H1 (cell line): ENCODE results near the gene NEK3. TPM values are rescaled to one million over a fixed set of nuclear protein-coding genes. Genes with fewer than 3 reads are reported as not detected.
"Not testable (repeated sequence)": the region's sequence is repeated elsewhere in the genome, so short reads cannot be mapped to it uniquely, and the experiment has no call there.

Experiments
- CTCF ChIA-PET: fragments of 300-600 bp; sonication (Branson Sonifier 250); formaldehyde crosslinking; loops from one replicate; lab custom pipeline; 2021; ENCODE audit not compliant: partially characterized antibody; lab: Charles Lee
- POLR2A ChIA-PET: fragments of 300-600 bp; sonication (Branson Sonifier 250); formaldehyde crosslinking; loops from one replicate; lab custom pipeline; 2021; ENCODE audit warnings: inconsistent platforms; ENCODE audit not compliant: partially characterized antibody; lab: Charles Lee
- DNase-seq, 2 experiments: peaks; one replicate each; pipeline versions ENCODE4 v3.0.0 to v3.0.0-alpha.2; 2010 to 2022; ENCODE audit warnings: low spot score in 2 of 2, low read depth in 1 of 2, mixed read lengths in 1 of 2
- FAIRE-seq: peaks from 2 replicates; lab custom pipeline; 2011; peaks lifted over from hg19 to GRCh38; lab: Jason Lieb, UNC
- H2AFZ ChIP-seq: 2 replicates; pipeline ENCODE4 v1.8.1; 2012; ENCODE audit warnings: low read length, inconsistent platforms
- H2AK5ac ChIP-seq: 2 replicates; pipeline ENCODE4 v1.6.1; 2013; ENCODE audit warnings: low read depth, low read length
- H2BK120ac ChIP-seq: replicated peaks from 2 replicates; pipeline ENCODE3; 2013; ENCODE audit warnings: low read depth, low read length, inconsistent platforms
- H2BK12ac ChIP-seq: 2 replicates; pipeline ENCODE4 v1.6.1; 2013; ENCODE audit warnings: low read depth, low read length
- H2BK15ac ChIP-seq: 2 replicates; pipeline ENCODE4 v1.6.1; 2013; ENCODE audit warnings: low read length
- H2BK20ac ChIP-seq: 2 replicates; pipeline ENCODE4 v1.6.1; 2013; ENCODE audit warnings: low read length
- H2BK5ac ChIP-seq: 2 replicates; pipeline ENCODE4 v1.6.1; 2013; ENCODE audit warnings: low read depth, low read length
- H3K14ac ChIP-seq: 2 replicates; pipeline ENCODE4 v1.6.1; 2013; ENCODE audit warnings: inconsistent platforms; ENCODE audit not compliant: insufficient read length
- H3K18ac ChIP-seq: 2 replicates; pipeline ENCODE4 v1.6.1; 2013; ENCODE audit warnings: low read length; ENCODE audit errors: extremely low read depth
- H3K23ac ChIP-seq: 2 replicates; pipeline ENCODE4 v1.6.1; 2013; ENCODE audit warnings: inconsistent platforms; ENCODE audit not compliant: insufficient read length
- H3K23me2 ChIP-seq: 2 replicates; pipeline ENCODE4 v1.6.1; 2013; ENCODE audit warnings: low read depth, low read length
- H3K27ac ChIP-seq: 2 replicates; pipeline ENCODE4 v1.6.1; 2011; ENCODE audit warnings: low read depth, low read length, inconsistent platforms
- H3K27me3 ChIP-seq, 4 experiments: replicated peaks in 1 of 4; 1 replicate in 1 of 4; 2 replicates in 3 of 4; pipeline versions ENCODE4 v1.6.1 to v1.8.1; 2011 to 2013; ENCODE audit warnings: low read length in 3 of 4, mild to moderate bottlenecking in 3 of 4, inconsistent platforms in 2 of 4, mixed read lengths in 2 of 4, moderate library complexity in 1 of 4; ENCODE audit not compliant: control insufficient read depth in 3 of 4, insufficient read depth in 3 of 4; ENCODE audit errors: extremely low read depth in 1 of 4
- H3K36me3 ChIP-seq, 4 experiments: 2 replicates each; pipeline versions ENCODE4 v1.6.1 to v1.8.1; 2011 to 2013; ENCODE audit warnings: mild to moderate bottlenecking in 4 of 4, low read length in 3 of 4, moderate library complexity in 2 of 4, control low read depth in 1 of 4, inconsistent platforms in 1 of 4; ENCODE audit not compliant: insufficient read depth in 4 of 4, control insufficient read depth in 2 of 4
- H3K4ac ChIP-seq: replicated peaks from 2 replicates; pipeline ENCODE3; 2013; ENCODE audit warnings: low read length, low read depth, mixed read lengths, inconsistent platforms; ENCODE audit not compliant: insufficient read length
- H3K4me1 ChIP-seq, 4 experiments: replicated peaks in 1 of 4; 1 replicate in 1 of 4; 2 replicates in 3 of 4; pipeline versions ENCODE4 v1.6.1 to v1.8.1; 2011 to 2013; ENCODE audit warnings: low read length in 3 of 4, inconsistent platforms in 2 of 4, mixed read lengths in 1 of 4; ENCODE audit not compliant: insufficient read depth in 4 of 4, control insufficient read depth in 3 of 4
- H3K4me2 ChIP-seq, 2 experiments: 2 replicates each; pipeline versions ENCODE4 v1.6.1 to v1.8.1; 2011 to 2013; ENCODE audit warnings: low read depth in 2 of 2, low read length in 2 of 2, control low read depth in 1 of 2, inconsistent platforms in 1 of 2, mild to moderate bottlenecking in 1 of 2; ENCODE audit not compliant: insufficient read depth in 1 of 2
- H3K4me3 ChIP-seq, 4 experiments: fragments of 200-600, 300-600 bp in 1 of 4; sonication (generic), shearing (Covaris generic), sonication (Bioruptor Twin) in 1 of 4; 2 replicates each; pipeline versions ENCODE4 v1.5.1 to v1.8.1; 2011 to 2016; ENCODE audit warnings: low read length in 4 of 4, low read depth in 3 of 4, control low read depth in 2 of 4, inconsistent platforms in 2 of 4, mild to moderate bottlenecking in 2 of 4, mixed read lengths in 1 of 4, moderate library complexity in 1 of 4; ENCODE audit not compliant: insufficient read depth in 2 of 4; ENCODE audit errors: extremely low read depth in 1 of 4
- H3K56ac ChIP-seq: replicated peaks from 2 replicates; pipeline ENCODE3; 2013; ENCODE audit warnings: low read depth, mild to moderate bottlenecking, mixed read lengths, low read length, inconsistent platforms; ENCODE audit not compliant: insufficient read length
- H3K79me1 ChIP-seq: 2 replicates; pipeline ENCODE4 v1.6.1; 2013; ENCODE audit warnings: low read depth, low read length, control low read depth
- H3K79me2 ChIP-seq, 2 experiments: 2 replicates each; pipeline versions ENCODE4 v1.6.1 to v1.8.1; 2012 to 2013; ENCODE audit warnings: low read length in 2 of 2, mild to moderate bottlenecking in 2 of 2, inconsistent platforms in 1 of 2; ENCODE audit not compliant: insufficient read depth in 2 of 2, control insufficient read depth in 1 of 2
- H3K9ac ChIP-seq, 4 experiments: replicated peaks in 1 of 4; 1 replicate in 1 of 4; 2 replicates in 3 of 4; pipeline versions ENCODE4 v1.6.1 to v1.8.1; 2011 to 2013; ENCODE audit warnings: low read depth in 3 of 4, low read length in 3 of 4, control low read depth in 2 of 4, mild to moderate bottlenecking in 2 of 4, moderate library complexity in 2 of 4, inconsistent platforms in 1 of 4; ENCODE audit errors: extremely low read depth in 1 of 4
- H3K9me3 ChIP-seq, 2 experiments: 2 replicates each; pipeline versions ENCODE4 v1.6.1 to v1.8.1; 2012 to 2013; ENCODE audit warnings: mild to moderate bottlenecking in 2 of 2, moderate library complexity in 2 of 2, control low read depth in 1 of 2, inconsistent platforms in 1 of 2, low read depth in 1 of 2, low read length in 1 of 2, mixed read lengths in 1 of 2; ENCODE audit not compliant: insufficient read depth in 2 of 2
- H4K20me1 ChIP-seq, 2 experiments: replicated peaks in 1 of 2; 2 replicates each; pipeline versions ENCODE3 to v1.8.1; 2011 to 2013; ENCODE audit warnings: inconsistent platforms in 2 of 2, low read length in 2 of 2, mild to moderate bottlenecking in 1 of 2; ENCODE audit not compliant: insufficient read depth in 2 of 2, control insufficient read depth in 1 of 2
- H4K5ac ChIP-seq: 2 replicates; pipeline ENCODE4 v1.6.1; 2013; ENCODE audit warnings: low read length, low read depth, mixed read lengths, inconsistent platforms; ENCODE audit not compliant: insufficient read length
- H4K8ac ChIP-seq: 2 replicates; pipeline ENCODE4 v1.8.0; 2013; ENCODE audit warnings: mild to moderate bottlenecking, moderate library complexity, low read length, inconsistent platforms; ENCODE audit not compliant: insufficient read depth; ENCODE audit errors: extremely low read depth
- H4K91ac ChIP-seq: replicated peaks from 2 replicates; pipeline ENCODE3; 2013; ENCODE audit warnings: low read length, mixed read lengths, inconsistent platforms; ENCODE audit not compliant: insufficient read length
- WGBS, 2 experiments: shearing (Covaris generic) in 1 of 2; methylation state at CpG; one replicate each; pipeline versions ENCODE4 v1.1.6 to v1.1.7; 2013 to 2015; ENCODE audit warnings: low lambda C conversion rate in 2 of 2, mixed read lengths in 2 of 2, inconsistent platforms in 1 of 2, low coverage in 1 of 2, missing lambda C conversion rate in 1 of 2; ENCODE audit not compliant: insufficient replicate concordance in 2 of 2, insufficient coverage in 1 of 2, insufficient read length in 1 of 2; ENCODE audit errors: extremely low coverage in 1 of 2, missing lambda C conversion rate in 1 of 2; 5-methylcytosine and 5-hydroxymethylcytosine counted together
- polyA plus RNA-seq, 7 experiments: library from polyadenylated mRNA; depleted of rRNA in 3 of 7; stranded (reverse) in 5 of 7; unstranded in 2 of 7; fragments of >200 nt in 5 of 7; fragments of 200-250 nt in 2 of 7; gene quantifications; 1 replicate in 5 of 7; 2 replicates in 1 of 7; 4 replicates in 1 of 7; pipeline versions ENCODE4 v1.2.1 to v1.2.3, GENCODE V29; 2011 to 2013; ENCODE audit warnings: missing spikeins in 2 of 7, mixed read lengths in 2 of 7
- total RNA-seq: library from RNA; stranded (reverse); fragmentation: NEBNext Ultra II Directional; extraction: Animal tissue kit (Norgen Biotek cat#: 25700); gene quantifications from 2 replicates; pipeline ENCODE4 v1.2.1, GENCODE V29; 2021

Gene NEK3
- total and polyA plus RNA-seq, 2 of the 8 experiments (the other 6 are each of a cell fraction or from before 2014, with no cell fraction given) = 11.4 to 26.0 TPM

DNA sequence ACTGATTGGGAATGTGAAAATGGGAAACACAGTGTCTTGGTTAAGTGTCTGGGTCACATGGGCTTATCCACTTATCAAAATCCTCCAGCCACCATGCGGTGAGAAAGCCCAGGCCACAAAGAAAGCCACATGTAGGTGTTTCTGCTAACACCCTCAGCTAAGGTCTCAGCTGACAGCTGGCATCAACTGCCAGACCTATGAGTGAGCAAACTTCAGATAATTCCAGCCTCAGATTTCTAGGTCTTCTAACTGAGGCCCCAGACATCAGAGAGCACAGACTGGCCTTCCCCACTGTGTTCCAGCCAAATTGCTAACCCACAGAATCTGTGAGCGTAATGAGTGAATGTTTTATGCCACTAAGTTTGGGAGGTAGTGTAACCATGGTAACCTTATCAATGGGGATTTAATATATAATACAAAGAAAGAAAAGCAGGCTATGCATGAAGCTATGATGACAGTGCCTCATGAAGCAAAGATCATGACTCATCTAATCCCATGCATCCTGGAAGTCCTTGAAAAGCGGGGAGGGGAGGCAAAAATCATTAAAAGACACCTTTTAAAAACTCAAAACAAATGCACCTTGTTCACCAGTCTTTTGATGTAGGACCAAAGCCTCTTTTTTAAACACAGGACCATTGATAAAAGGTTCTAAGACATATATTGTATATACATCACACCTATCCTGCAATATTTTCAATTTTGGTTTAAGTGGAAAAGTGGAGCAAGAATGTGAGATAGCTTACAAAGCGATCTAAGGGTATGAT, 28.2 kb upstream of the NEK3 start:
- H2BK15ac ChIP-seq, H3K23ac ChIP-seq, H3K79me1 ChIP-seq, H3K9ac ChIP-seq, H4K20me1 ChIP-seq, H4K5ac ChIP-seq, H2AK5ac ChIP-seq, H3K18ac ChIP-seq, H2BK5ac ChIP-seq, H3K4me2 ChIP-seq, H4K91ac ChIP-seq, H3K4me1 ChIP-seq, H3K27me3 ChIP-seq, H3K56ac ChIP-seq, H3K14ac ChIP-seq, H3K4ac ChIP-seq, H3K4me3 ChIP-seq, H2AFZ ChIP-seq, H4K8ac ChIP-seq, H2BK20ac ChIP-seq, H3K23me2 ChIP-seq, H3K9me3 ChIP-seq, H2BK120ac ChIP-seq, H2BK12ac ChIP-seq, H3K27ac ChIP-seq, DNase-seq, POLR2A ChIA-PET, FAIRE-seq: not testable (repeated sequence)
- Histone ChIP-seq H3K36me3 (peaks cover 2 to 16% (median 9%) of the 10 kb centered on the region in 4 experiments; a peak in 6 of 8 replicates), H3K79me2 (peaks cover 0 to 18% of the 10 kb centered on the region in 2 experiments; a peak in 3 of 4 replicates)
- CTCF ChIA-PET = interaction anchor here (0.9 to 1.4 kb wide), 2 partner anchors 14 to 263 kb away, joined by 3 read pairs; partner anchors contain the start of gene VPS36
- WGBS, 2 experiments = 93% methylated on average over 3 of the region's 4 CpGs; no CpG with 5 or more reads in 1 of the 2 experiments
